ENCODE data around the gene ENTPD1.

ENTPD1 gene

GRCh38 chr10:95819620-95820329 lies 63.8 kb downstream of the ENTPD1 start:
- no peak overlapping the region for H3K4me3 ChIP-seq (ENCODE audit: low read length)
- no peak for DNase-seq (ENCODE audit: low read depth)
- TF ChIP-seq CTCF (conservative IDR thresholded peaks at IDR 0.05; ENCODE audit: low read depth, low read length), result no peak

GRCh38 chr10:95820363-95820762 lies 64.4 kb downstream of the ENTPD1 start:
- no peak for DNase-seq (ENCODE audit: low read depth)
- TF ChIP-seq CTCF (conservative IDR thresholded peaks at IDR 0.05; ENCODE audit: low read depth, low read length), result no peak
- no peak overlapping the region for H3K4me3 ChIP-seq (ENCODE audit: low read length)

- TF ChIP-seq CTCF (conservative IDR thresholded peaks at IDR 0.05; ENCODE audit: low read depth, low read length), result no peak
- DNase-seq (ENCODE audit: low read depth), result no peak
- no peak overlapping the region for H3K4me3 ChIP-seq (ENCODE audit: low read length)
Observed at GRCh38 chr10:95821720-95822119, 65.8 kb downstream of the ENTPD1 start.

- TF ChIP-seq CTCF (conservative IDR thresholded peaks at IDR 0.05; ENCODE audit: low read depth, low read length), result no peak
- no peak for DNase-seq (ENCODE audit: low read depth)
- H3K4me3 ChIP-seq (ENCODE audit: low read length), result no peak overlapping the region
Observed at GRCh38 chr10:95830044-95830443, 74.1 kb downstream of the ENTPD1 start.

GRCh38 chr10:95831076-95831475 lies 75.1 kb downstream of the ENTPD1 start:
- no peak overlapping the region for H3K4me3 ChIP-seq (ENCODE audit: low read length)
- TF ChIP-seq CTCF (conservative IDR thresholded peaks at IDR 0.05; ENCODE audit: low read depth, low read length), result no peak
- no peak for DNase-seq (ENCODE audit: low read depth)

GRCh38 chr10:95831515-95831914 lies 75.6 kb downstream of the ENTPD1 start:
- no peak overlapping the region for H3K4me3 ChIP-seq (ENCODE audit: low read length)
- TF ChIP-seq CTCF (conservative IDR thresholded peaks at IDR 0.05; ENCODE audit: low read depth, low read length), result no peak
- no peak for DNase-seq (ENCODE audit: low read depth)
